Suprapubic skin (tissue), 3 donors: ENCODE results near the gene ARMCX6.

Experiments
- CTCF ChIP-seq, 2 donors: fragments of 200-600 bp in 1 of 2; fragments of 450-650 bp in 1 of 2; sonication (generic) in 1 of 2; IDR thresholded peaks; one replicate each; pipeline ENCODE4 v1.5.1; 2016 to 2019; ENCODE audit warnings: antibody characterized with exemption in 2 of 2, mild to moderate bottlenecking in 1 of 2, moderate library complexity in 1 of 2
- EP300 ChIP-seq: sonication (generic); formaldehyde crosslinking; IDR thresholded peaks from one replicate; pipeline ENCODE4 v1.6.1; 2017; ENCODE audit warnings: antibody characterized with exemption

GRCh38 chrX:101595739-101596419 lies 21.9 kb downstream of the ARMCX6 start:
- no peak for TF ChIP-seq EP300
- TF ChIP-seq CTCF (IDR thresholded peaks at IDR 0.05), result peak; percentile 38 to 45
